Liver (tissue), 9 donors: Measurements from ENCODE around the gene ADNP. TPM values are rescaled to one million over a fixed set of nuclear protein-coding genes. Genes with fewer than 3 reads are reported as not detected.
A peak's percentile ranks its signal among the peaks of the same experiment; 100 is the strongest.

ENCODE experiments used
- DNase-seq: peaks from one replicate; pipeline ENCODE4 v3.0.0-alpha.2; 2017; ENCODE audit warnings: low spot score
- H3K27ac ChIP-seq, 2 donors: one replicate each; pipeline ENCODE4 v1.7.0; 2013; ENCODE audit warnings: inconsistent platforms in 2 of 2, low read length in 2 of 2, control low read depth in 1 of 2, low read depth in 1 of 2, mild to moderate bottlenecking in 1 of 2
- H3K27me3 ChIP-seq, 4 donors: one replicate each; pipeline versions ENCODE4 v1.6.1 to v1.7.0; 2013; ENCODE audit warnings: low read length in 3 of 4, inconsistent platforms in 1 of 4, mild to moderate bottlenecking in 1 of 4, moderate library complexity in 1 of 4; ENCODE audit not compliant: control insufficient read depth in 4 of 4, insufficient read depth in 4 of 4
- H3K36me3 ChIP-seq, 4 donors: one replicate each; pipeline versions ENCODE4 v1.6.1 to v1.7.0; 2013; ENCODE audit warnings: low read length in 3 of 4, mild to moderate bottlenecking in 3 of 4, low read depth in 1 of 4, moderate library complexity in 1 of 4; ENCODE audit not compliant: control insufficient read depth in 4 of 4, insufficient read depth in 3 of 4
- H3K4me1 ChIP-seq, 4 donors: one replicate each; pipeline versions ENCODE4 v1.6.1 to v1.7.0; 2013; ENCODE audit warnings: low read length in 3 of 4, mild to moderate bottlenecking in 3 of 4, moderate library complexity in 1 of 4; ENCODE audit not compliant: control insufficient read depth in 4 of 4, insufficient read depth in 4 of 4
- H3K4me3 ChIP-seq, 3 donors: one replicate each; pipeline versions ENCODE4 v1.6.1 to v1.7.0; 2013; ENCODE audit warnings: low read length in 3 of 3, control low read depth in 1 of 3, low read depth in 1 of 3, mild to moderate bottlenecking in 1 of 3
- H3K9ac ChIP-seq, 2 donors: one replicate each; pipeline ENCODE4 v1.7.0; 2013; ENCODE audit warnings: low read length in 2 of 2, mild to moderate bottlenecking in 2 of 2, moderate library complexity in 2 of 2, control low read depth in 1 of 2, low read depth in 1 of 2
- H3K9me3 ChIP-seq, 4 donors: one replicate each; pipeline versions ENCODE4 v1.6.1 to v1.7.0; 2013; ENCODE audit warnings: low read length in 3 of 4; ENCODE audit not compliant: control insufficient read depth in 4 of 4
- EGR1 ChIP-seq, 2 donors: IDR thresholded peaks; 2 replicates each; pipeline ENCODE4 v1.6.1; 2016 to 2018; ENCODE audit warnings: antibody characterized with exemption in 2 of 2, low read depth in 2 of 2
- FOXA1 ChIP-seq: IDR thresholded peaks from 2 replicates; pipeline ENCODE4 v1.6.1; 2016; ENCODE audit warnings: antibody characterized with exemption
- GABPA ChIP-seq, 2 donors: IDR thresholded peaks in 1 of 2; conservative IDR thresholded peaks in 1 of 2; 2 replicates each; pipeline ENCODE4 v1.6.1; 2016; ENCODE audit warnings: antibody characterized with exemption in 2 of 2, mild to moderate bottlenecking in 1 of 2, moderate library complexity in 1 of 2
- JUND ChIP-seq, 2 donors: IDR thresholded peaks; 2 replicates each; pipeline ENCODE4 v1.6.1; 2016; ENCODE audit warnings: antibody characterized with exemption in 2 of 2
- NR2F2 ChIP-seq: IDR thresholded peaks from 2 replicates; pipeline ENCODE4 v1.6.1; 2016; ENCODE audit warnings: antibody characterized with exemption
- RAD21 ChIP-seq, 2 donors: IDR thresholded peaks; 2 replicates each; pipeline ENCODE4 v1.6.1; 2016; ENCODE audit warnings: antibody characterized with exemption in 2 of 2, mild to moderate bottlenecking in 2 of 2
- RXRA ChIP-seq, 2 donors: IDR thresholded peaks; 2 replicates each; pipeline ENCODE4 v1.6.1; 2017 to 2018; ENCODE audit warnings: antibody characterized with exemption in 2 of 2, mild to moderate bottlenecking in 1 of 2
- SP1 ChIP-seq: IDR thresholded peaks from 2 replicates; pipeline ENCODE4 v1.6.1; 2018; ENCODE audit warnings: antibody characterized with exemption, mild to moderate bottlenecking
- TAF1 ChIP-seq: conservative IDR thresholded peaks from 2 replicates; pipeline ENCODE4 v1.6.1; 2016; ENCODE audit warnings: antibody characterized with exemption, mild to moderate bottlenecking
- YY1 ChIP-seq: IDR thresholded peaks from 2 replicates; pipeline ENCODE4 v1.6.1; 2016; ENCODE audit warnings: antibody characterized with exemption, mild to moderate bottlenecking
- WGBS: extraction: QIAGEN DNeasy Blood & Tissue Kit; methylation state at CpG from one replicate; pipeline ENCODE4 v1.1.7; 2013; 5-methylcytosine and 5-hydroxymethylcytosine counted together
- polyA plus RNA-seq, 2 donors: library from polyadenylated mRNA; stranded (reverse) in 1 of 2; unstranded in 1 of 2; fragments of 200-250 nt in 1 of 2; fragments of >200 nt in 1 of 2; fragmentation: Nextera tagmentation in 1 of 2; extraction: Ambion mirVana in 1 of 2; gene quantifications; one replicate each; pipeline versions ENCODE4 v1.2.1 to v1.2.3, GENCODE V29; 2013 to 2015
- total RNA-seq, 2 donors: library from RNA; depleted of rRNA; stranded (reverse); fragments of >200 nt; gene quantifications; one replicate each; pipeline ENCODE4 v1.2.3, GENCODE V29; 2014
- TF ChIP-seq, protein P1 (sequence below): IDR thresholded peaks from 2 replicates; pipeline ENCODE4 v1.6.1; 2016; ENCODE audit warnings: antibody characterized with exemption
- TF ChIP-seq, protein P2 (sequence below): IDR thresholded peaks from 2 replicates; pipeline ENCODE4 v1.6.1; 2016; ENCODE audit warnings: antibody characterized with exemption, mild to moderate bottlenecking
- TF ChIP-seq, protein P3 (sequence below): IDR thresholded peaks from 2 replicates; pipeline ENCODE4 v1.6.1; 2016; ENCODE audit warnings: antibody characterized with exemption
- donor health status: healthy.
- donor health status: healthy.
- donor health status: healthy.
- donor health status: healthy.
- donor health status: healthy.

Gene ADNP
- total and polyA plus RNA-seq, 4 donors, result 9.3 to 25.4 (median 20.1) TPM

DNA sequence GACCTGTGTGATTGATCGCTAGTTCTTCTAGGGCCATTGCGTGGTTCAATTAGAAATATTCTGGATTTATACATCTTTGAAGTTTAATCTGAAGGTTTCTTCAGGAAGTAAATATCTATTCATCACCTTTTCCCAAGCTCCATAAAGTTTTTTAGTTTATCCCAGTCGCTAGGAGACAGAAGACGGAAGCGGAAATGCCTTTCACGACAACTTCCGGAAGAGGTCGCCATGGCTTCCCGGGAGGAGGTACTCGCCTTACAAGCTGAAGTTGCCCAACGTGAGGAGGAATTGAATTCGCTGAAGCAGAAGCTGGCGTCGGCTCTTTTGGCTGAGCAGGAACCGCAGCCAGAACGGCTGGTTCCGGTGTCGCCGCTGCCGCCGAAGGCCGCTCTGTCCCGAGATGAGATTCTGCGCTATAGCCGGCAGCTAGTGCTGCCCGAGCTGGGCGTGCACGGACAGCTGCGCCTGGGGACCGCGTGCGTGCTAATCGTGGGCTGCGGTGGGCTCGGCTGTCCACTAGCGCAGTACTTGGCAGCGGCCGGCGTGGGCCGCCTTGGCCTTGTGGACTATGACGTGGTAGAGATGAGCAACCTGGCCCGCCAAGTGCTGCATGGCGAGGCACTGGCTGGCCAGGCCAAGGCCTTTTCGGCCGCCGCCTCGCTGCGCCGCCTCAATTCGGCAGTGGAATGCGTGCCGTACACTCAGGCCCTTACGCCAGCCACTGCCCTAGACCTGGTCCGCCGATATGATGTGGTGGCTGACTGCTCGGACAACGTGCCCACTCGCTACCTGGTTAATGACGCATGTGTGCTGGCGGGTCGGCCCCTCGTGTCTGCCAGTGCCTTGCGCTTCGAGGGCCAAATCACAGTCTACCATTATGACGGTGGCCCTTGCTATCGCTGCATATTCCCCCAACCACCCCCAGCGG, 27.6 kb upstream of the ADNP start, which contains the start of gene MOCS3:
MOCS3 (plus strand) TSS at position 204 of the 928 bp plus-strand sequence; CDS start at position 229, 25 bp downstream.
- DNase-seq, result peak; percentile 78
- no peaks in the 10 kb centered on the region for H3K27me3 ChIP-seq
- H3K4me3 ChIP-seq, result peak within 1 kb of the TSS; percentile 76 to 97 (median 97)
- peaks cover 0 to 3% (median 0%) of the 10 kb centered on the region in 4 donors for H3K9me3 ChIP-seq
- TF ChIP-seq, protein P1, sequence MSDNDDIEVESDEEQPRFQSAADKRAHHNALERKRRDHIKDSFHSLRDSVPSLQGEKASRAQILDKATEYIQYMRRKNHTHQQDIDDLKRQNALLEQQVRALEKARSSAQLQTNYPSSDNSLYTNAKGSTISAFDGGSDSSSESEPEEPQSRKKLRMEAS, result peak; percentile 91
- TF ChIP-seq, protein P2, sequence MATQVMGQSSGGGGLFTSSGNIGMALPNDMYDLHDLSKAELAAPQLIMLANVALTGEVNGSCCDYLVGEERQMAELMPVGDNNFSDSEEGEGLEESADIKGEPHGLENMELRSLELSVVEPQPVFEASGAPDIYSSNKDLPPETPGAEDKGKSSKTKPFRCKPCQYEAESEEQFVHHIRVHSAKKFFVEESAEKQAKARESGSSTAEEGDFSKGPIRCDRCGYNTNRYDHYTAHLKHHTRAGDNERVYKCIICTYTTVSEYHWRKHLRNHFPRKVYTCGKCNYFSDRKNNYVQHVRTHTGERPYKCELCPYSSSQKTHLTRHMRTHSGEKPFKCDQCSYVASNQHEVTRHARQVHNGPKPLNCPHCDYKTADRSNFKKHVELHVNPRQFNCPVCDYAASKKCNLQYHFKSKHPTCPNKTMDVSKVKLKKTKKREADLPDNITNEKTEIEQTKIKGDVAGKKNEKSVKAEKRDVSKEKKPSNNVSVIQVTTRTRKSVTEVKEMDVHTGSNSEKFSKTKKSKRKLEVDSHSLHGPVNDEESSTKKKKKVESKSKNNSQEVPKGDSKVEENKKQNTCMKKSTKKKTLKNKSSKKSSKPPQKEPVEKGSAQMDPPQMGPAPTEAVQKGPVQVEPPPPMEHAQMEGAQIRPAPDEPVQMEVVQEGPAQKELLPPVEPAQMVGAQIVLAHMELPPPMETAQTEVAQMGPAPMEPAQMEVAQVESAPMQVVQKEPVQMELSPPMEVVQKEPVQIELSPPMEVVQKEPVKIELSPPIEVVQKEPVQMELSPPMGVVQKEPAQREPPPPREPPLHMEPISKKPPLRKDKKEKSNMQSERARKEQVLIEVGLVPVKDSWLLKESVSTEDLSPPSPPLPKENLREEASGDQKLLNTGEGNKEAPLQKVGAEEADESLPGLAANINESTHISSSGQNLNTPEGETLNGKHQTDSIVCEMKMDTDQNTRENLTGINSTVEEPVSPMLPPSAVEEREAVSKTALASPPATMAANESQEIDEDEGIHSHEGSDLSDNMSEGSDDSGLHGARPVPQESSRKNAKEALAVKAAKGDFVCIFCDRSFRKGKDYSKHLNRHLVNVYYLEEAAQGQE, result peak; percentile 5
- peak in 1 of 2 donors; percentile 37 for TF ChIP-seq EGR1 (IDR thresholded peaks at IDR 0.05; ENCODE audit: low read depth in 2 of 2)
- peak; percentile 34 for TF ChIP-seq SP1
- TF ChIP-seq TAF1, result no peak
- no peak for TF ChIP-seq RXRA (IDR thresholded peaks at IDR 0.05)
- peak; percentile 98 to 99 for TF ChIP-seq GABPA (IDR thresholded peaks at IDR 0.05 in 1 of 2, conservative IDR thresholded peaks at IDR 0.05 in 1 of 2)
- TF ChIP-seq, protein P3, sequence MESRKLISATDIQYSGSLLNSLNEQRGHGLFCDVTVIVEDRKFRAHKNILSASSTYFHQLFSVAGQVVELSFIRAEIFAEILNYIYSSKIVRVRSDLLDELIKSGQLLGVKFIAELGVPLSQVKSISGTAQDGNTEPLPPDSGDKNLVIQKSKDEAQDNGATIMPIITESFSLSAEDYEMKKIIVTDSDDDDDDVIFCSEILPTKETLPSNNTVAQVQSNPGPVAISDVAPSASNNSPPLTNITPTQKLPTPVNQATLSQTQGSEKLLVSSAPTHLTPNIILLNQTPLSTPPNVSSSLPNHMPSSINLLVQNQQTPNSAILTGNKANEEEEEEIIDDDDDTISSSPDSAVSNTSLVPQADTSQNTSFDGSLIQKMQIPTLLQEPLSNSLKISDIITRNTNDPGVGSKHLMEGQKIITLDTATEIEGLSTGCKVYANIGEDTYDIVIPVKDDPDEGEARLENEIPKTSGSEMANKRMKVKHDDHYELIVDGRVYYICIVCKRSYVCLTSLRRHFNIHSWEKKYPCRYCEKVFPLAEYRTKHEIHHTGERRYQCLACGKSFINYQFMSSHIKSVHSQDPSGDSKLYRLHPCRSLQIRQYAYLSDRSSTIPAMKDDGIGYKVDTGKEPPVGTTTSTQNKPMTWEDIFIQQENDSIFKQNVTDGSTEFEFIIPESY, result peak; percentile 45
- peak; percentile 22 to 35 for TF ChIP-seq JUND (IDR thresholded peaks at IDR 0.05)
- TF ChIP-seq RAD21 (IDR thresholded peaks at IDR 0.05), result no peak
- TF ChIP-seq YY1, result peak; percentile 95
- TF ChIP-seq FOXA1, result peak; percentile 11
- TF ChIP-seq NR2F2, result peak; percentile 58
- peaks cover 3 to 8% (median 7%) of the 10 kb centered on the region in 4 donors for H3K36me3 ChIP-seq
- peak within 1 kb of the TSS; percentile 75 to 91 for H3K27ac ChIP-seq
- peak within 1 kb of the TSS; percentile 57 to 92 for H3K9ac ChIP-seq
- peaks cover 8 to 42% (median 30%) of the 10 kb centered on the region in 4 donors for H3K4me1 ChIP-seq
- WGBS, result 2% methylated on average over 67 of the region's 67 CpGs

- peaks cover 5 to 16% (median 10%) of the 10 kb centered on the region in 4 donors for H3K36me3 ChIP-seq
- H3K27ac ChIP-seq, result peak within 1 kb of the TSS; percentile 75 to 91
- peak; percentile 89 for DNase-seq
- H3K9ac ChIP-seq, result peak within 1 kb of the TSS; percentile 57 to 92
- under 1% methylated on average over 52 of the region's 52 CpGs for WGBS
- H3K27me3 ChIP-seq, result no peaks in the 10 kb centered on the region
- peaks cover 0 to 3% (median 0%) of the 10 kb centered on the region in 4 donors for H3K9me3 ChIP-seq
- TF ChIP-seq FOXA1 (no peak), RAD21 (IDR thresholded peaks at IDR 0.05) (peak; percentile 8 to 25), YY1 (peak; percentile 95), TAF1 (peak; percentile 100), NR2F2 (no peak), EGR1 (IDR thresholded peaks at IDR 0.05; ENCODE audit: low read depth in 2 of 2) (peak; percentile 81 to 87)
- TF ChIP-seq, protein P2, result peak; percentile 91
- H3K4me1 ChIP-seq, result peaks cover 8 to 42% (median 30%) of the 10 kb centered on the region in 4 donors
- peak within 1 kb of the TSS; percentile 76 to 97 (median 97) for H3K4me3 ChIP-seq
These were observed 26.8 kb upstream of the ADNP start, which contains the start of gene DPM1 for GRCh38 chr20:50957798-50958614. DPM1 (minus strand) TSS chr20:50958532; CDS start chr20:50958523, 9 bp downstream.
